GM18517 (cell line): ENCODE measurements around the gene ZNF232.
"Not testable (repeated sequence)": the region's sequence is repeated elsewhere in the genome, so short reads cannot be mapped to it uniquely, and the experiment has no call there.

Source experiments
- ATAC-seq: cut with Tn5 transposase; IDR thresholded peaks from one replicate; pipeline ENCODE4 v1.9.1; 2021; ENCODE audit warnings: mild to moderate bottlenecking, moderate library complexity; ENCODE audit not compliant: unreplicated experiment

ZNF232 gene

GRCh38 chr17:5111402-5112204 is at the start of gene ZNF232:
Gene ZNF232 (minus strand): TSS chr17:5111878. CDS start chr17:5111822, 56 bp downstream.
- peak; percentile 76 for ATAC-seq

GRCh38 chr17:5160702-5161101 is 49.0 kb upstream of the ZNF232 start:
- not testable (repeated sequence) for ATAC-seq

- ATAC-seq = not testable (repeated sequence)
Measured at GRCh38 chr17:5146122-5146521, 34.4 kb upstream of the ZNF232 start.

- not testable (repeated sequence) for ATAC-seq
Measured at GRCh38 chr17:5142877-5143276, 31.2 kb upstream of the ZNF232 start.

- no peak for ATAC-seq
Measured at GRCh38 chr17:5139458-5139732, 27.7 kb upstream of the ZNF232 start.

- no peak for ATAC-seq
Measured at GRCh38 chr17:5138616-5139457, 27.2 kb upstream of the ZNF232 start.

- ATAC-seq = not testable (repeated sequence)
Measured at GRCh38 chr17:5138198-5138544, 26.5 kb upstream of the ZNF232 start.

GRCh38 chr17:5137511-5138197 is 26.0 kb upstream of the ZNF232 start:
- ATAC-seq = not testable (repeated sequence)

GRCh38 chr17:5136580-5137412 is 25.1 kb upstream of the ZNF232 start:
- not testable (repeated sequence) for ATAC-seq

- ATAC-seq = no peak
Measured at GRCh38 chr17:5135726-5136579, 24.3 kb upstream of the ZNF232 start.

GRCh38 chr17:5135131-5135712 is 23.5 kb upstream of the ZNF232 start:
- ATAC-seq = not testable (repeated sequence)

- not testable (repeated sequence) for ATAC-seq
Measured at GRCh38 chr17:5134571-5134970, 22.9 kb upstream of the ZNF232 start.

GRCh38 chr17:5133961-5134360 is 22.3 kb upstream of the ZNF232 start:
- not testable (repeated sequence) for ATAC-seq

- ATAC-seq = no peak
Measured at GRCh38 chr17:5133311-5133710, 21.6 kb upstream of the ZNF232 start.

GRCh38 chr17:5132503-5133225 is 21.0 kb upstream of the ZNF232 start:
- not testable (repeated sequence) for ATAC-seq

GRCh38 chr17:5131799-5132502 is 20.3 kb upstream of the ZNF232 start:
- not testable (repeated sequence) for ATAC-seq

- no peak for ATAC-seq
Measured at GRCh38 chr17:5131146-5131715, 19.6 kb upstream of the ZNF232 start.

- ATAC-seq = not testable (repeated sequence)
Measured at GRCh38 chr17:5130687-5131086, 19.0 kb upstream of the ZNF232 start.
